ENCODE data around the gene UNC13D.

DNA sequence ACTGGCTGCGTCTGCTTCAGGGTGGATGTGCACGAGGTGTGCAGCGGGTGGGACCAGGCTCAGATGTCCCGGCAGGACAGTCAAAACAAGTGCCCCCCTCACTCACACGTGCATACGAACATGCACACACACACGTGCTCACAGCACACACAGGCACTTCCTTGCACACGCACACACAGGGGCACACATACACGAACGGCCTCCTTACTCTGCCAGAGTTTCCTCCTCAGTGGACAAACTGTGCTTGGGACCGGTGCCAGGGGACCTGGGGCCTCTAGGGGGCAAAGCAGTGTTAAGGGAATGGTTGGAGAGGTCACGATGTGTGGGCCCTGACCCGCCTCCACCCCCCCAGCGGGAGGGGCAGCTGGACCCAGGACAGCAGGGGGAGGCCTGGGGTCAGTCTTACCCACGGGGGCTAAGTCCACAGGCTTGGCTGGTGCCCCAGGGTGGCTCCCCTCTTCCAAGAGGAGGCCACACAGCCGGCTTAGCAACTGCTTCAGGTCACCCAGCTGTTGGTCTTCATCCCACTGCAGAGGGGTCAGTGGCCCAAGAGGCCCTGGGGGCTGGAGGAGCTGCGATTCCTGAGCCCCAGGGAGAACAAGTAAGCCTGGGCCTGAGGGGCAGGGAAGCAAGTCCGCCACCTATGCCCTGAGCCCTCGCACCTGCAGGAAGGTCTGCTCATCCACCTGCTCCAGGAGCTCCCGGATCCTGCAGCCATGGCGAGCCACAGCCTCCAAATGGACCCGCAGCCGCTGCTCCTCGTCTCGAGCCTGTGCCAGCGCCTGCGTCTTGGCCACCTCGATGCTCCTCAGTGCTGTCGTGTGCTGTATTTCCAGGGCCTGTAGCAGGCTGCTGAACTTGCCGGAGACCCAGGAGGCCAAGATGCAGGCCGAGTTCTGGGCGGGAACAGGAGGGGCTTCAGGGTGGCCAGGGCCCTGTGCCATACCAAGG lies 47.7 kb upstream of the UNC13D start:
- TF ChIP-seq EP300 (IDR thresholded peaks at IDR 0.05; ENCODE audit: borderline replicate concordance) (no peak), USF1 (IDR thresholded peaks at IDR 0.05) (no peak), NFIC (IDR thresholded peaks at IDR 0.05) (no peak), FOXM1 (IDR thresholded peaks at IDR 0.05; ENCODE audit: borderline replicate concordance, low read depth) (no peak)

Measured in Ishikawa (cell line).